GM12892 (cell line): ENCODE results near the gene PHACTR3.

Source experiments
- POLR2A ChIP-seq: IDR thresholded peaks from 2 replicates; pipeline ENCODE4 v1.6.1; 2011; ENCODE audit warnings: low read depth, low read length, control low read depth
- TAF1 ChIP-seq: IDR thresholded peaks from 2 replicates; pipeline ENCODE4 v1.6.1; 2011; ENCODE audit warnings: low read depth, mild to moderate bottlenecking, control low read depth, low read length, borderline replicate concordance

- no peak for TF ChIP-seq POLR2A
- no peak for TF ChIP-seq TAF1
Observed at GRCh38 chr20:59688356-59688755, 84.0 kb downstream of the PHACTR3 start.
